HEK293T (cell line): ENCODE measurements around the gene VPS72.

ENCODE experiments used
- CTCF ChIA-PET: fragments of 350-600 bp; formaldehyde crosslinking; extraction: SDS; loops from one replicate; lab custom pipeline; 2021; ENCODE audit warnings: antibody characterized with exemption, inconsistent platforms; lab: Yijun Ruan, JAX
- POLR2A ChIA-PET: fragments of 350-600 bp; formaldehyde crosslinking; extraction: SDS; loops from one replicate; lab custom pipeline; 2020; ENCODE audit warnings: antibody characterized with exemption, inconsistent platforms; lab: Yijun Ruan, JAX
- DNase-seq: peaks from one replicate; pipeline ENCODE4 v3.0.0; 2012; ENCODE audit warnings: mixed read lengths; ENCODE audit errors: extremely low spot score
- ARNT ChIP-seq: fragments of 450-650 bp; IDR thresholded peaks from 2 replicates; pipeline ENCODE4 v1.6.1; 2017; ENCODE audit warnings: mild to moderate bottlenecking
- BHLHE40 ChIP-seq: fragments of 450-650 bp; IDR thresholded peaks from 2 replicates; pipeline ENCODE4 v1.6.1; 2016; ENCODE audit warnings: mild to moderate bottlenecking, moderate library complexity, borderline replicate concordance
- CTBP1 ChIP-seq: fragments of 450-650 bp; IDR thresholded peaks from 2 replicates; pipeline ENCODE4 v1.6.1; 2016; ENCODE audit warnings: borderline replicate concordance
- ELF4 ChIP-seq: fragments of 450-650 bp; IDR thresholded peaks from 2 replicates; pipeline ENCODE4 v1.6.1; 2017; ENCODE audit warnings: antibody characterized with exemption
- FOXA1 ChIP-seq: fragments of 450-650 bp; IDR thresholded peaks from 2 replicates; pipeline ENCODE4 v1.6.1; 2016; ENCODE audit warnings: mild to moderate bottlenecking
- FOXK2 ChIP-seq: fragments of 450-650 bp; IDR thresholded peaks from 2 replicates; pipeline ENCODE4 v1.6.1; 2016; ENCODE audit warnings: mild to moderate bottlenecking
- FOXM1 ChIP-seq: fragments of 450-650 bp; IDR thresholded peaks from 2 replicates; pipeline ENCODE4 v1.6.1; 2017; ENCODE audit warnings: mild to moderate bottlenecking, borderline replicate concordance
- HDGF ChIP-seq: fragments of 450-650 bp; IDR thresholded peaks from 2 replicates; pipeline ENCODE4 v1.6.1; 2017; ENCODE audit warnings: antibody characterized with exemption, borderline replicate concordance
- L3MBTL2 ChIP-seq: fragments of 450-650 bp; conservative IDR thresholded peaks from 2 replicates; pipeline ENCODE4 v1.6.1; 2016; ENCODE audit warnings: mild to moderate bottlenecking
- LEF1 ChIP-seq: fragments of 450-650 bp; IDR thresholded peaks from 2 replicates; pipeline ENCODE4 v1.6.1; 2017; ENCODE audit warnings: mild to moderate bottlenecking, borderline replicate concordance
- NFRKB ChIP-seq: fragments of 450-650 bp; IDR thresholded peaks from 2 replicates; pipeline ENCODE4 v1.6.1; 2016; ENCODE audit warnings: mild to moderate bottlenecking, moderate library complexity
- SP1 ChIP-seq: fragments of 450-650 bp; IDR thresholded peaks from 2 replicates; pipeline ENCODE4 v1.6.1; 2017
- SUZ12 ChIP-seq: fragments of 450-650 bp; IDR thresholded peaks from 2 replicates; pipeline ENCODE4 v1.6.1; 2016; ENCODE audit warnings: mild to moderate bottlenecking
- TARDBP ChIP-seq: fragments of 450-650 bp; IDR thresholded peaks from 2 replicates; pipeline ENCODE4 v1.6.1; 2016
- ZNF384 ChIP-seq: fragments of 450-650 bp; IDR thresholded peaks from 2 replicates; pipeline ENCODE4 v1.6.1; 2016
- TF ChIP-seq, protein P1 (sequence below): fragments of 450-650 bp; IDR thresholded peaks from 2 replicates; pipeline ENCODE4 v1.6.1; 2016

The VPS72 gene

DNA sequence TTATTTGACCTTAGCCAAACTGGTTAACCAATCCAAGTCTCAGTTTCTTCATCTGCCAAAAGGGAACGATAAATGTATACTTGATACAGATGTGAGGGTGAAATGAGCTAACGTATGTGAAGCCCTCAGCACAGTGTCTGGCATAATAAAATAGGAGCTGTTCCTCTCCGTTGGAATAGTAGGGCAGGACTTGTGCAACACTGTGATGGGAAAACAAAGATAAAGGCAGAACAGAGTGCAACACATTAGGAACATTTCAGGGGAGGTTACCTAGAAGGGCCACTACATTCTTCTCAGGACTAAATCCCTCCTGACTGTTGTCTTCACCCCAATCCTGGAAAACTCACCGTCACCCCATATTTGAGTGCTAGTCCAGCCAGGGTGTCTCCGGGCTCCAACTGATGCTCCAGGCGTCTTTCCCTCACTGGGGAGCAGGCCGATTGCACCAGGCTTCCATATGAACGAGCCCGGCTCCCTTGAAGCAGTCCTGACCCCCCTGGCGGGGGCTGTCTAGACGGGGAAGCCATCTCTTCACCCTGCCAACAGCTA, 25.2 kb downstream of the VPS72 start:
- DNase-seq, result no peak
- CTCF ChIA-PET, result interaction anchor here (2.0 kb wide), 1 partner anchor 65 kb away, joined by 8 read pairs; no protein-coding TSS in a partner anchor
- TF ChIP-seq HDGF, result 0 out of 2 replicates have a peak, but pooled peaks have one; percentile 11
- TF ChIP-seq FOXK2, result no peak
- POLR2A ChIA-PET, result interaction anchor here (0.7 to 2.2 kb wide), 11 partner anchors 8 to 158 kb away, joined by 3 to 17 read pairs (median 4); partner anchors contain the start of genes MINDY1, TMOD4, TNFAIP8L2 and VPS72

DNA sequence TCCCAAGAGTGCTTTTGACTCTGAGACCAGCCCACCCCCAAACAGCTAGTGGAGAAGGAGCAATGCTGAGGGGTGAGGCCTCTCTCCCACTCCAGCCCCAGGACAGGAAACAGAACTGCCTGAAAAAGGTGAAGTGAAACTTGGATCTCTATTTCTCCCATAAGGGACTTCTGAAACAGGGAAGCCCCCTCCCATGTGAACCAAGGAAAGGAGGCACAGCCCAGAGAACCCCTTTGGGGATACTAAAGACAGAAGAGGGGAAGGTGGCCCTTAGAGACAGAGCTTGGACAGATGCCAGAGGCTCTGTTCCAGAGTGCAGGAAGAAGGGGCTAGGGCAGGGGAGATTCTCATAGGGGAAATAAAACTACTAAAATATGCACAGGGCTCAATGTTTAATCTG, 30.6 kb downstream of the VPS72 start:
- ChIA-PET CTCF (interaction anchor here (1.1 kb wide), 1 partner anchor 60 kb away, joined by 3 read pairs; no protein-coding TSS in a partner anchor), POLR2A (no interaction called here)
- DNase-seq, result no peak
- no peak for TF ChIP-seq NFRKB
- no peak for TF ChIP-seq CTBP1
- no peak for TF ChIP-seq BHLHE40
- no peak for TF ChIP-seq SUZ12
- no peak for TF ChIP-seq HDGF
- no peak for TF ChIP-seq ZNF384
- TF ChIP-seq SP1, result no peak
- no peak for TF ChIP-seq ARNT
- no peak for TF ChIP-seq LEF1
- no peak for TF ChIP-seq FOXM1
- TF ChIP-seq, protein P1, sequence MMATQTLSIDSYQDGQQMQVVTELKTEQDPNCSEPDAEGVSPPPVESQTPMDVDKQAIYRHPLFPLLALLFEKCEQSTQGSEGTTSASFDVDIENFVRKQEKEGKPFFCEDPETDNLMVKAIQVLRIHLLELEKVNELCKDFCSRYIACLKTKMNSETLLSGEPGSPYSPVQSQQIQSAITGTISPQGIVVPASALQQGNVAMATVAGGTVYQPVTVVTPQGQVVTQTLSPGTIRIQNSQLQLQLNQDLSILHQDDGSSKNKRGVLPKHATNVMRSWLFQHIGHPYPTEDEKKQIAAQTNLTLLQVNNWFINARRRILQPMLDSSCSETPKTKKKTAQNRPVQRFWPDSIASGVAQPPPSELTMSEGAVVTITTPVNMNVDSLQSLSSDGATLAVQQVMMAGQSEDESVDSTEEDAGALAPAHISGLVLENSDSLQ, result no peak
- no peak for TF ChIP-seq L3MBTL2
- TF ChIP-seq FOXA1, result no peak
- no peak for TF ChIP-seq TARDBP
- TF ChIP-seq ELF4, result no peak
- TF ChIP-seq FOXK2, result no peak

DNA sequence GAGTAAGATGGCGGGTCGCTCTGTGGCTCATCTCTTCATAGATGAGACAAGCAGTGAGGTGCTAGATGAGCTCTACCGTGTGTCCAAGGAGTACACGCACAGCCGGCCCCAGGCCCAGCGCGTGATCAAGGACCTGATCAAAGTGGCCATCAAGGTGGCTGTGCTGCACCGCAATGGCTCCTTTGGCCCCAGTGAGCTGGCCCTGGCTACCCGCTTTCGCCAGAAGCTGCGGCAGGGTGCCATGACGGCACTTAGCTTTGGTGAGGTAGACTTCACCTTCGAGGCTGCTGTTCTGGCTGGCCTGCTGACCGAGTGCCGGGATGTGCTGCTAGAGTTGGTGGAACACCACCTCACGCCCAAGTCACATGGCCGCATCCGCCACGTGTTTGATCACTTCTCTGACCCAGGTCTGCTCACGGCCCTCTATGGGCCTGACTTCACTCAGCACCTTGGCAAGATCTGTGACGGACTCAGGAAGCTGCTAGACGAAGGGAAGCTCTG, 31.2 kb downstream of the VPS72 start:
- DNase-seq, result no peak
- ChIA-PET POLR2A (no interaction called here), CTCF (interaction anchor here (0.5 to 1.1 kb wide), 2 partner anchors 59 to 67 kb away, joined by 3 to 4 read pairs; no protein-coding TSS in a partner anchor)
- no peak for TF ChIP-seq SP1
- no peak for TF ChIP-seq SUZ12
- no peak for TF ChIP-seq FOXA1
- no peak for TF ChIP-seq ZNF384
- no peak for TF ChIP-seq LEF1
- TF ChIP-seq, protein P1, result no peak
- TF ChIP-seq ARNT, result no peak
- no peak for TF ChIP-seq ELF4
- no peak for TF ChIP-seq BHLHE40
- no peak for TF ChIP-seq L3MBTL2
- no peak for TF ChIP-seq FOXK2
- no peak for TF ChIP-seq CTBP1
- TF ChIP-seq FOXM1, result no peak
- TF ChIP-seq NFRKB, result no peak
- TF ChIP-seq TARDBP, result no peak
- no peak for TF ChIP-seq HDGF

DNA sequence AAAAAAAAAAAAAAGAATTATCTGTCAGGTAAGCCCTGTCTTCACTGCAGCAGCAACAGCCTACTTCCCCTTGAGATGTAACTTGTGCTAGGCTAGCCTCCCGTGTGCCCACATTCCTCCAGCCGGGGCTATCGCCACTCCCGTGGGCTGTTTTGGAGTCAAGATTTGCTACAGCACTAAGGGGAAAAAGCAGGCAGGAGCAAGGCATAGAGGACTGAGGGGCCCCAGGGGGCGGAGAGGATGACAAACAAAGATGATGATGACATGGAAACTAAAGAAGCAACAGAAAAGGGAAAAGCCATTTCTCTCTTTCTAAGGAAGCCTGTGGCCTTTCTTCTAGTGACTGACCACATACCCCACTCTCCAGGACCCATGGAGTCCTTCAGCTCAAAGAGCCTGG, 31.7 kb downstream of the VPS72 start:
- TF ChIP-seq CTBP1 (no peak), SP1 (no peak), FOXK2 (no peak), ZNF384 (no peak)
- ChIA-PET CTCF (interaction anchor here (0.5 to 3.7 kb wide), 2 partner anchors 58 to 66 kb away, joined by 4 to 51 read pairs; no protein-coding TSS in a partner anchor), POLR2A (interaction anchor here (1.2 kb wide), 1 partner anchor 40 kb away, joined by 3 read pairs; no protein-coding TSS in a partner anchor)
- DNase-seq, result no peak

DNA sequence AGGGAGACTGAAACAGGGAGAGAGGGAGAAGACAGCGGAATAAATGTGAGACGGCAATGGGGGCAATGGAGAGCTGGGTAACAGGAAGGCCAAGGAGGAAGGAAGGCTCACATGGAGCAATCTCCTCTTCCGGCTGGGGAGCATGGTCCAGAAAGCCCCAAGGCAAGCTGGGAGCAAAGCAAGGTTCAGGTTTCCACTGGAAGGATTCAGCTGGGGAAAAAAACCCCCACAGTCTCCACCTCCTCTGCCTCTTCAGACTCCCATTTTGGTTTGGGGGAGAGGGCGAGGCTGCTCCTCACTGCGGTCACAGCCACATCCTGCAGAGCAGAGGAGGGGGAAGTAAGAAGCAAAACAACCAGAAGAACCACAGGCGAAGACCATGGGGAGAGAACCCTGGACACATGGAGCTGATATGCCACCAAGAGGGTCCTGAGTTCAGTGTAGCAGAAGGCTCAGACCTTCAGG, 32.9 kb downstream of the VPS72 start:
- ChIA-PET CTCF (interaction anchor here (0.9 to 3.7 kb wide), 5 partner anchors 12 to 151 kb away, joined by 3 to 51 read pairs (median 4); partner anchors contain the start of gene MINDY1), POLR2A (interaction anchor here (0.7 to 1.9 kb wide), 6 partner anchors 8 to 125 kb away, joined by 3 to 7 read pairs (median 4); partner anchors contain the start of genes LYSMD1, VPS72 and ZNF687)
- no peak for TF ChIP-seq L3MBTL2
- TF ChIP-seq FOXA1, result no peak
- no peak for TF ChIP-seq BHLHE40
- TF ChIP-seq, protein P1, result no peak
- no peak for TF ChIP-seq SUZ12
- no peak for TF ChIP-seq CTBP1
- no peak for TF ChIP-seq ARNT
- no peak for TF ChIP-seq ELF4
- no peak for DNase-seq

DNA sequence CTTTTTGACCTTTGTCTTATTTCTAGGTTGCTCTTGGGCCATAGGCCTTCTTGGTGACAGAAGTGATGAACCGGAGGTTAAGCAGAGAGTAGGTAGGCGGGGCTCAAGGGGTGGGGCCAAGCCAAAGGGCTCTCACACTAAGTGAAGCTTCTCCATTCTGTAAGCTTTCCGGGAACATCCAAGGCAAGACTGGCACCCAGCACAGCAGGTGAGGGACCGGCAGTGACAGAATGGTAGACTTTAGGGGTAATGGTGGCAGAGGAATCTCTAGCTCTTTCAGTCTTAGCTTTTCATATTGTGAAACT, 33.5 kb downstream of the VPS72 start, which contains the start of gene TNFAIP8L2:
TNFAIP8L2 (plus strand) TSS at position 135 of the 305 bp plus-strand sequence. CDS start 2,049 bp downstream, outside the sequence.
- ChIA-PET CTCF (interaction anchor here (0.9 to 3.7 kb wide), 6 partner anchors 12 to 150 kb away, joined by 3 to 51 read pairs (median 4); partner anchors contain the start of gene MINDY1), POLR2A (interaction anchor here (1.7 to 1.9 kb wide), 4 partner anchors 9 to 125 kb away, joined by 4 to 7 read pairs (median 5); partner anchors contain the start of genes LYSMD1, VPS72 and ZNF687)

More for the DNA sequence above, 33.5 kb downstream of the VPS72 start, which contains the start of gene TNFAIP8L2:
- DNase-seq, result no peak
- TF ChIP-seq L3MBTL2 (no peak), LEF1 (no peak), NFRKB (no peak), FOXA1 (no peak), SUZ12 (no peak), FOXM1 (no peak)
